ENCODE measurements around the gene PLA2G2A. TPM values are rescaled to one million over a fixed set of nuclear protein-coding genes. Genes with fewer than 3 reads are reported as not detected.

PLA2G2A gene
- total RNA-seq, 1 donor from 2014 or later = 19.0 TPM

GRCh38 chr1:19926296-19927129 is 52.9 kb downstream of the PLA2G2A start:
- no peak for DNase-seq (ENCODE audit: low spot score)

Other genes starting within 250 kb of the PLA2G2A start
- gene TMCO4, start 179.7 kb downstream of the PLA2G2A start, total RNA-seq = 31.1 TPM
- 0.32 TPM for gene RNF186, start 164.3 kb downstream of the PLA2G2A start, total RNA-seq
- gene OTUD3, start 97.2 kb downstream of the PLA2G2A start, total RNA-seq = 7.4 TPM
- gene PLA2G2E, start 56.0 kb downstream of the PLA2G2A start, total RNA-seq = not detected
- 4.9 TPM for gene PLA2G5, start 90.6 kb upstream of the PLA2G2A start, total RNA-seq
- gene PLA2G2D, start 139.9 kb upstream of the PLA2G2A start, total RNA-seq = not detected
- 0.92 TPM for gene PLA2G2F, start 159.7 kb upstream of the PLA2G2A start, total RNA-seq
- gene UBXN10, start 206.5 kb upstream of the PLA2G2A start, total RNA-seq = 2.3 TPM
- gene PLA2G2C, start 206.9 kb upstream of the PLA2G2A start, total RNA-seq = not detected